Measurements from ENCODE around the gene FHIP2A.
"Not testable (repeated sequence)": the region's sequence is repeated elsewhere in the genome, so short reads cannot be mapped to it uniquely, and the experiment has no call there.

Gene FHIP2A

DNA sequence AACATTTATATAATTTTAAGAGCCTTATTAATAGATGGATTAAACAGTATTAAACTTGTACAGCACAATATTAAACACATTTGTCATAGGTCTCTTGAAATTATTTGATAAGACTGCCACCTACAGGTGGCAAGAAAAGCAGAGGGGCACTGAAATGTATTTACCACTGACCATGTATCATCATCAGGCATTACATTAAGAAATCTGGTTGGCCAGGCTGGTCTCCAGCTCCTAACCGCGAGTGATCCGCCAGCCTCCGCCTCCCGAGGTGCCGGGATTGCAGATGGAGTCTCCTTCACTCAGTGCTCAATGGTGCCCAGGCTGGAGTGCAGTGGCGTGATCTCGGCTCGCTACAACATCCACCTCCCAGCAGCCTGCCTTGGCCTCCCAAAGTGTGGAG is 35.1 kb upstream of the FHIP2A start:
- H3K36me3 ChIP-seq (ENCODE audit: control insufficient read depth, insufficient read depth, low read length); H3K4me3 ChIP-seq (ENCODE audit: insufficient read depth, low read depth, low read length, poor library complexity, severe bottlenecking); H3K27ac ChIP-seq (ENCODE audit: insufficient read depth, low read length, poor library complexity, severe bottlenecking); H3K9me3 ChIP-seq (ENCODE audit: control insufficient read depth, low read length); DNase-seq; H3K4me1 ChIP-seq (ENCODE audit: control insufficient read depth, insufficient read depth, low read length, poor library complexity, severe bottlenecking); H3K27me3 ChIP-seq (replicated peaks; ENCODE audit: control insufficient read depth, insufficient read depth, low read length, poor library complexity, severe bottlenecking): not testable (repeated sequence)

- DNase-seq; H3K36me3 ChIP-seq (ENCODE audit: control insufficient read depth, insufficient read depth, low read length): not testable (repeated sequence)
Measured at GRCh38 chr10:114787131-114787530, 34.4 kb upstream of the FHIP2A start.

GRCh38 chr10:114791768-114792167 is 29.8 kb upstream of the FHIP2A start:
- DNase-seq, result no peak
- no peaks in the 10 kb centered on the region for H3K36me3 ChIP-seq (ENCODE audit: control insufficient read depth, insufficient read depth, low read length)
- no peaks in the 10 kb centered on the region for H3K9me3 ChIP-seq (ENCODE audit: control insufficient read depth, low read length)
- no peak overlapping the region for H3K27ac ChIP-seq (ENCODE audit: insufficient read depth, low read length, poor library complexity, severe bottlenecking)
- H3K27me3 ChIP-seq (replicated peaks; ENCODE audit: control insufficient read depth, insufficient read depth, low read length, poor library complexity, severe bottlenecking), result no peaks in the 10 kb centered on the region
- no peak overlapping the region for H3K4me3 ChIP-seq (ENCODE audit: insufficient read depth, low read depth, low read length, poor library complexity, severe bottlenecking)
- no peaks in the 10 kb centered on the region for H3K4me1 ChIP-seq (ENCODE audit: control insufficient read depth, insufficient read depth, low read length, poor library complexity, severe bottlenecking)

More at GRCh38 chr10:114787131-114787530, 34.4 kb upstream of the FHIP2A start:
- H3K27me3 ChIP-seq (replicated peaks; ENCODE audit: control insufficient read depth, insufficient read depth, low read length, poor library complexity, severe bottlenecking); H3K4me1 ChIP-seq (ENCODE audit: control insufficient read depth, insufficient read depth, low read length, poor library complexity, severe bottlenecking); H3K27ac ChIP-seq (ENCODE audit: insufficient read depth, low read length, poor library complexity, severe bottlenecking); H3K9me3 ChIP-seq (ENCODE audit: control insufficient read depth, low read length); H3K4me3 ChIP-seq (ENCODE audit: insufficient read depth, low read depth, low read length, poor library complexity, severe bottlenecking): not testable (repeated sequence)

DNA sequence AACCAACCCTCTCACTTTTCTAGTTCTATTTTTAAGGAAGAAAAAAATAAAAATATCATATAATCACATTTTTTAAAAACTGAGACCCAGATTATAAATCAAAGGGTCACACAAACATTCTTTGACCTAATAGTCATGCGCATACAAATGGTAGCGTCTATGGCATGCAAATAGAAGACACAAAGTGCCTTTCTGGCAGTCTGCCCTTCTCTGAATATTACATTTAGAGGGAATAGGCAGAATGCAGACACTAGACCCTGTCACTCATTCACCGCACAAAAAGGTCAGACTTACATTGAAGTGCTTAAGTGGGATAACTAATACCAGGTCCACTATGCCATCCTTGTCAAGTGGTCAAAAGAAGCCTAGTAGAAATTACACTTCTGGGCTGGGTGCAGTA is 26.5 kb upstream of the FHIP2A start:
- no peak for DNase-seq
- Histone ChIP-seq H3K36me3 (ENCODE audit: control insufficient read depth, insufficient read depth, low read length) (no peaks in the 10 kb centered on the region), H3K4me3 (ENCODE audit: insufficient read depth, low read depth, low read length, poor library complexity, severe bottlenecking) (no peak overlapping the region), H3K4me1 (ENCODE audit: control insufficient read depth, insufficient read depth, low read length, poor library complexity, severe bottlenecking) (no peaks in the 10 kb centered on the region), H3K27me3 (replicated peaks; ENCODE audit: control insufficient read depth, insufficient read depth, low read length, poor library complexity, severe bottlenecking) (no peaks in the 10 kb centered on the region), H3K9me3 (ENCODE audit: control insufficient read depth, low read length) (no peaks in the 10 kb centered on the region), H3K27ac (ENCODE audit: insufficient read depth, low read length, poor library complexity, severe bottlenecking) (no peak overlapping the region)

GRCh38 chr10:114800361-114800760 is 21.2 kb upstream of the FHIP2A start:
- H3K9me3 ChIP-seq (ENCODE audit: control insufficient read depth, low read length), result no peaks in the 10 kb centered on the region
- no peaks in the 10 kb centered on the region for H3K27me3 ChIP-seq (replicated peaks; ENCODE audit: control insufficient read depth, insufficient read depth, low read length, poor library complexity, severe bottlenecking)
- H3K36me3 ChIP-seq (ENCODE audit: control insufficient read depth, insufficient read depth, low read length), result no peaks in the 10 kb centered on the region
- H3K27ac ChIP-seq (ENCODE audit: insufficient read depth, low read length, poor library complexity, severe bottlenecking), result no peak overlapping the region
- no peak overlapping the region for H3K4me3 ChIP-seq (ENCODE audit: insufficient read depth, low read depth, low read length, poor library complexity, severe bottlenecking)
- no peak for DNase-seq
- no peaks in the 10 kb centered on the region for H3K4me1 ChIP-seq (ENCODE audit: control insufficient read depth, insufficient read depth, low read length, poor library complexity, severe bottlenecking)

DNA sequence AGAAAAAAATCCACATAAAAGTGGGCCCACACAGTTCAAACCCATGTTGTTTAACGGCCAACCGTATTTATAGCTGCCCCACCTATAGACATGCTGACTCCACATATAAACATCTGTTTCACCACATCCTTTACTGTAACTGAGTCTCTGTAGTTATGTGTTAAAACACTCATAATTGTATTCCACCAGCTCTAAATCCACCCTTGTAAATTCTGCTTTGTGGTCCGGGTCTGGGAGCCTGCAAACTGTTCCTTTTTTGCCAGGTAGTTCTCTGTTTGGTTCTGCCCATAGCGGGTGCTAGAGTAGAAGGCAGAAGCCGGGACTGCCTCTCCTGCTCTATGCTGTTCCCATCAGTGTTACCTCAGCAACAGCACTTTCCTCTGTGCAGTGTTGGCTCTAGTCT is 20.2 kb upstream of the FHIP2A start:
- Histone ChIP-seq H3K27ac (ENCODE audit: insufficient read depth, low read length, poor library complexity, severe bottlenecking) (no peak overlapping the region), H3K36me3 (ENCODE audit: control insufficient read depth, insufficient read depth, low read length) (no peaks in the 10 kb centered on the region), H3K4me1 (ENCODE audit: control insufficient read depth, insufficient read depth, low read length, poor library complexity, severe bottlenecking) (no peaks in the 10 kb centered on the region), H3K4me3 (ENCODE audit: insufficient read depth, low read depth, low read length, poor library complexity, severe bottlenecking) (no peak overlapping the region), H3K9me3 (ENCODE audit: control insufficient read depth, low read length) (no peaks in the 10 kb centered on the region), H3K27me3 (replicated peaks; ENCODE audit: control insufficient read depth, insufficient read depth, low read length, poor library complexity, severe bottlenecking) (no peaks in the 10 kb centered on the region)
- no peak for DNase-seq

DNA sequence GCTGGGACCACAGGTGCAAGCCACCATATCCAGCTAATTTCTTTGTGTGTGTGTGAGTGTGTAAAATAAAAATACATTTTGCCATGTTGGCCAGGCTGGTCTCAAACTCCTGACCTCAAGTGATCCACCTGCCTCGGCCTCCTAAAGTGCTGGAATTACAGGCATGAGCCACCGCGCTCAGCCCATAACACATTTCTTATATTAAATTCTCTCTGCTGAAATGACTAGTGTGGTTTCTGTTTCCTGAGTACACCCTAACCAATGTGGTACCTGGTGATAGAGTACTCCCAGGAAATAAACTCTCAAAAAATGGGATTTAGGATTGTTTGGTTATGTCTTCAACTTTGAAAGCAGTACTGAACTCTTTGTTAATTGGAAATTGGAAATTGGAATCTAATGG is 19.4 kb upstream of the FHIP2A start:
- H3K4me1 ChIP-seq (ENCODE audit: control insufficient read depth, insufficient read depth, low read length, poor library complexity, severe bottlenecking), result no peaks in the 10 kb centered on the region

GRCh38 chr10:114806562-114807391 is 14.8 kb upstream of the FHIP2A start:
- Histone ChIP-seq H3K27ac (ENCODE audit: insufficient read depth, low read length, poor library complexity, severe bottlenecking) (no peak overlapping the region), H3K27me3 (replicated peaks; ENCODE audit: control insufficient read depth, insufficient read depth, low read length, poor library complexity, severe bottlenecking) (no peaks in the 10 kb centered on the region), H3K9me3 (ENCODE audit: control insufficient read depth, low read length) (no peaks in the 10 kb centered on the region), H3K4me1 (ENCODE audit: control insufficient read depth, insufficient read depth, low read length, poor library complexity, severe bottlenecking) (no peaks in the 10 kb centered on the region), H3K4me3 (ENCODE audit: insufficient read depth, low read depth, low read length, poor library complexity, severe bottlenecking) (no peak overlapping the region), H3K36me3 (ENCODE audit: control insufficient read depth, insufficient read depth, low read length) (no peaks in the 10 kb centered on the region)
- no peak for DNase-seq

More for the DNA sequence above, 19.4 kb upstream of the FHIP2A start:
- Histone ChIP-seq H3K4me3 (ENCODE audit: insufficient read depth, low read depth, low read length, poor library complexity, severe bottlenecking) (no peak overlapping the region), H3K9me3 (ENCODE audit: control insufficient read depth, low read length) (no peaks in the 10 kb centered on the region), H3K27ac (ENCODE audit: insufficient read depth, low read length, poor library complexity, severe bottlenecking) (no peak overlapping the region), H3K27me3 (replicated peaks; ENCODE audit: control insufficient read depth, insufficient read depth, low read length, poor library complexity, severe bottlenecking) (no peaks in the 10 kb centered on the region), H3K36me3 (ENCODE audit: control insufficient read depth, insufficient read depth, low read length) (no peaks in the 10 kb centered on the region)
- no peak for DNase-seq

- H3K27me3 ChIP-seq (replicated peaks; ENCODE audit: control insufficient read depth, insufficient read depth, low read length, poor library complexity, severe bottlenecking), result no peaks in the 10 kb centered on the region
- H3K36me3 ChIP-seq (ENCODE audit: control insufficient read depth, insufficient read depth, low read length), result no peaks in the 10 kb centered on the region
- no peaks in the 10 kb centered on the region for H3K4me1 ChIP-seq (ENCODE audit: control insufficient read depth, insufficient read depth, low read length, poor library complexity, severe bottlenecking)
- H3K4me3 ChIP-seq (ENCODE audit: insufficient read depth, low read depth, low read length, poor library complexity, severe bottlenecking), result no peak overlapping the region
- H3K27ac ChIP-seq (ENCODE audit: insufficient read depth, low read length, poor library complexity, severe bottlenecking), result no peak overlapping the region
- H3K9me3 ChIP-seq (ENCODE audit: control insufficient read depth, low read length), result no peaks in the 10 kb centered on the region
- DNase-seq, result no peak
Measured at GRCh38 chr10:114808982-114809381, 12.6 kb upstream of the FHIP2A start.

- Histone ChIP-seq H3K27ac (ENCODE audit: insufficient read depth, low read length, poor library complexity, severe bottlenecking) (no peak overlapping the region), H3K4me3 (ENCODE audit: insufficient read depth, low read depth, low read length, poor library complexity, severe bottlenecking) (no peak overlapping the region)
Measured at GRCh38 chr10:114810926-114811325, 10.7 kb upstream of the FHIP2A start.

More at GRCh38 chr10:114810926-114811325, 10.7 kb upstream of the FHIP2A start:
- no peaks in the 10 kb centered on the region for H3K4me1 ChIP-seq (ENCODE audit: control insufficient read depth, insufficient read depth, low read length, poor library complexity, severe bottlenecking)
- no peaks in the 10 kb centered on the region for H3K36me3 ChIP-seq (ENCODE audit: control insufficient read depth, insufficient read depth, low read length)
- no peaks in the 10 kb centered on the region for H3K27me3 ChIP-seq (replicated peaks; ENCODE audit: control insufficient read depth, insufficient read depth, low read length, poor library complexity, severe bottlenecking)
- no peaks in the 10 kb centered on the region for H3K9me3 ChIP-seq (ENCODE audit: control insufficient read depth, low read length)
- no peak for DNase-seq
